GM06990 (cell line): ENCODE data around the gene SYPL1.

Source experiments
- DNase-seq: peaks from one replicate; pipeline ENCODE4 v3.0.0-alpha.2; 2011; ENCODE audit not compliant: insufficient read length; ENCODE audit errors: extremely low read depth
- H3K27me3 ChIP-seq: replicated peaks from 2 replicates; pipeline ENCODE4 v1.6.0; 2011; ENCODE audit warnings: low read length; ENCODE audit not compliant: control insufficient read depth, insufficient read depth
- H3K36me3 ChIP-seq: 2 replicates; pipeline ENCODE4 v1.5.1; 2011; ENCODE audit warnings: low read length; ENCODE audit not compliant: control insufficient read depth, insufficient read depth
- H3K4me3 ChIP-seq: replicated peaks from 2 replicates; pipeline ENCODE4 v1.5.1; 2011; ENCODE audit warnings: low read depth, mild to moderate bottlenecking, control low read depth, low read length
- CTCF ChIP-seq: IDR thresholded peaks from 2 replicates; pipeline ENCODE4 v1.5.1; 2011; ENCODE audit warnings: low read length, control low read depth, mild to moderate bottlenecking, inconsistent platforms; ENCODE audit not compliant: insufficient read depth, poor library complexity, severe bottlenecking

The SYPL1 gene

GRCh38 chr7:106134241-106134640, 22.1 kb upstream of the SYPL1 start:
- H3K4me3 ChIP-seq: no peak overlapping the region
- no peak for TF ChIP-seq CTCF
- no peaks in the 10 kb centered on the region for H3K36me3 ChIP-seq
- H3K27me3 ChIP-seq: no peaks in the 10 kb centered on the region; the same call in 1 of the 2 replicates
- DNase-seq: no peak

GRCh38 chr7:106129291-106129690, 17.2 kb upstream of the SYPL1 start:
- H3K27me3 ChIP-seq: no peaks in the 10 kb centered on the region; the same call in 1 of the 2 replicates
- no peak for TF ChIP-seq CTCF
- DNase-seq: no peak
- H3K4me3 ChIP-seq: no peak overlapping the region
- H3K36me3 ChIP-seq: no peaks in the 10 kb centered on the region

GRCh38 chr7:106128836-106129235, 16.7 kb upstream of the SYPL1 start:
- no peaks in the 10 kb centered on the region; the same call in 1 of the 2 replicates for H3K27me3 ChIP-seq
- H3K36me3 ChIP-seq: no peaks in the 10 kb centered on the region
- H3K4me3 ChIP-seq: no peak overlapping the region
- no peak for DNase-seq
- no peak for TF ChIP-seq CTCF

GRCh38 chr7:106127984-106128780, 16.1 kb upstream of the SYPL1 start:
- TF ChIP-seq CTCF: no peak
- DNase-seq: no peak
- no peaks in the 10 kb centered on the region; the same call in 1 of the 2 replicates for H3K27me3 ChIP-seq
- no peaks in the 10 kb centered on the region for H3K36me3 ChIP-seq
- H3K4me3 ChIP-seq: no peak overlapping the region

- H3K4me3 ChIP-seq: no peak overlapping the region
- DNase-seq: no peak
- no peaks in the 10 kb centered on the region; the same call in 1 of the 2 replicates for H3K27me3 ChIP-seq
- no peak for TF ChIP-seq CTCF
- H3K36me3 ChIP-seq: no peaks in the 10 kb centered on the region
Observed at GRCh38 chr7:106126170-106126938, 14.2 kb upstream of the SYPL1 start.
